A673 (cell line): ENCODE results near the gene ZNF778. TPM values are rescaled to one million over a fixed set of nuclear protein-coding genes. Genes with fewer than 3 reads are reported as not detected.

Experiments
- BruUV-seq: library from RNA; stranded (reverse); fragments of 400-500 nt; replicated peaks from 2 replicates; lab custom pipeline; 2021; lab: Mats Ljungman, UMichigan
- CTCF ChIA-PET: fragments of 300-600 bp; sonication (Branson Sonifier 250); formaldehyde crosslinking; loops from one replicate; lab custom pipeline; 2022; ENCODE audit warnings: antibody characterized with exemption; lab: Charles Lee
- POLR2A ChIA-PET: fragments of 300-600 bp; sonication (Branson Sonifier 250); formaldehyde crosslinking; loops from one replicate; lab custom pipeline; 2022; ENCODE audit warnings: antibody characterized with exemption; ENCODE audit not compliant: low non-redundant PET; lab: Charles Lee
- DNase-seq: peaks from one replicate; pipeline ENCODE4 v3.0.0-alpha.2; 2015; ENCODE audit warnings: low spot score
- H3K27ac ChIP-seq: fragments of 200-600 bp; sonication (generic); 2 replicates; pipeline ENCODE4 v1.5.1; 2016; ENCODE audit warnings: mixed run types, low read depth, mild to moderate bottlenecking, mixed read lengths, antibody characterized with exemption, low read length; ENCODE audit not compliant: poor library complexity, severe bottlenecking
- H3K27me3 ChIP-seq: fragments of 200-600 bp; sonication (generic); replicated peaks from 2 replicates; pipeline ENCODE4 v1.6.1; 2017; ENCODE audit warnings: mixed run types, low read depth, mild to moderate bottlenecking, mixed read lengths, antibody characterized with exemption, low read length; ENCODE audit not compliant: insufficient read depth, poor library complexity
- H3K36me3 ChIP-seq: fragments of 200-600 bp; sonication (generic); 2 replicates; pipeline ENCODE4 v1.6.1; 2016; ENCODE audit warnings: mixed run types, mild to moderate bottlenecking, mixed read lengths, antibody characterized with exemption, low read length; ENCODE audit not compliant: insufficient read depth, poor library complexity, severe bottlenecking
- H3K4me1 ChIP-seq: fragments of 200-600 bp; sonication (generic); 2 replicates; pipeline ENCODE4 v1.6.1; 2017; ENCODE audit warnings: mixed run types, mild to moderate bottlenecking, mixed read lengths, antibody characterized with exemption, low read length; ENCODE audit not compliant: insufficient read depth, poor library complexity, severe bottlenecking
- H3K4me3 ChIP-seq: fragments of 200-600 bp; sonication (generic); 2 replicates; pipeline ENCODE4 v1.5.1; 2016; ENCODE audit warnings: low read depth, mixed run types, mild to moderate bottlenecking, mixed read lengths, low read length; ENCODE audit not compliant: poor library complexity, severe bottlenecking
- H3K9me3 ChIP-seq: fragments of 200-600 bp; sonication (generic); 2 replicates; pipeline ENCODE4 v1.6.1; 2016; ENCODE audit warnings: mixed run types, low read depth, mild to moderate bottlenecking, mixed read lengths, antibody characterized with exemption, low read length; ENCODE audit not compliant: poor library complexity, severe bottlenecking
- EZH2 ChIP-seq: fragments of 200-600 bp; sonication (generic); IDR thresholded peaks from 2 replicates; pipeline ENCODE4 v1.6.1; 2017; ENCODE audit warnings: borderline replicate concordance, low read depth, mild to moderate bottlenecking, mixed read lengths, antibody characterized with exemption, low read length; ENCODE audit not compliant: poor library complexity, severe bottlenecking
- intact Hi-C: fragments of 100-400 bp; cut with micrococcal nuclease; formaldehyde crosslinking; loops from one replicate; pipeline ENCODE4 v1.10.0; 2022; ENCODE audit not compliant: unreplicated experiment
- total RNA-seq: library from RNA; stranded (reverse); gene quantifications from 2 replicates; pipeline ENCODE4 v1.2.3, GENCODE V29; 2021
- TF ChIP-seq, protein P1 (sequence below): fragments of 300-800, 200-600 bp; sonication (generic); conservative IDR thresholded peaks from 2 replicates; pipeline ENCODE4 v1.5.1; 2017; ENCODE audit warnings: low read depth, mild to moderate bottlenecking, antibody characterized with exemption, low read length, moderate library complexity, mixed read lengths

Gene ZNF778
- total RNA-seq, 1 experiment from 2014 or later, result 14.0 TPM

DNA sequence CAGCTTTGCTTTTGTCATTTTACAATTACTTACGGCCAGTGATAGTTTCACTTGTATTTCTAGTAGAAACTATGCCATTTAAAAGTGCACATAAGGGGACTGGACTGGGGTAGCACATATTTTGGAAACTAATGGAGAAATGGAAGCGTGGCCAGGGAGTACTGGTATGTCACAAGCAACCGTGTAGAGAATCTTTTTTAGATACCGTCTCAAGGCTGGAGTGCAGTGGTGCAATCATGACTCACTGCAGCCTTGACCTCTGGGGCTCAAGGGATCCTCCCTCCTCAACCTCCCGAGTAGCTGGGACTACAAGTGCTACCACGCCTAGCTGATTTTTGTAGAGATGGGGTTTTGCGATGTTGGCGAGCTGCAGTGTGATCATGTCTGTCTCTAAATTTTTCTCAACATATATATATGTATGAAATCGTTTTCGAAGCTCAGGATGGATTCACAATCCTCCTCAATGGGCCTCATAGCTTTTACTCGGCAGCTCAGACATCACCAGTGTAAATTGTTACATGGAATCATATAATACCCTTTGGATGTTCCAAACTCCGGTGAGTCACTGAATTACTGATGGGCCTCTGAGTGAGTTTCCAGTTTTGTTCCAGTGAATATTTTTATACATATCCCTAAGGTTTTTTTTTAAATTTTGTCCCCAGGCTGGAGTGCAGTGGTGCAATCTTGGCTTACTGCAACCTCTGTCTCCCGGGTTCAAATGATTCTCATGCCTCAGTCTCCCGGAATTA is 51.7 kb downstream of the ZNF778 start:
- BruUV-seq, result no TSS peak
- H3K4me1 ChIP-seq, result no peaks in the 10 kb centered on the region
- no peaks in the 10 kb centered on the region for H3K27me3 ChIP-seq
- no peak for DNase-seq
- TF ChIP-seq EZH2, result no peak
- TF ChIP-seq, protein P1, sequence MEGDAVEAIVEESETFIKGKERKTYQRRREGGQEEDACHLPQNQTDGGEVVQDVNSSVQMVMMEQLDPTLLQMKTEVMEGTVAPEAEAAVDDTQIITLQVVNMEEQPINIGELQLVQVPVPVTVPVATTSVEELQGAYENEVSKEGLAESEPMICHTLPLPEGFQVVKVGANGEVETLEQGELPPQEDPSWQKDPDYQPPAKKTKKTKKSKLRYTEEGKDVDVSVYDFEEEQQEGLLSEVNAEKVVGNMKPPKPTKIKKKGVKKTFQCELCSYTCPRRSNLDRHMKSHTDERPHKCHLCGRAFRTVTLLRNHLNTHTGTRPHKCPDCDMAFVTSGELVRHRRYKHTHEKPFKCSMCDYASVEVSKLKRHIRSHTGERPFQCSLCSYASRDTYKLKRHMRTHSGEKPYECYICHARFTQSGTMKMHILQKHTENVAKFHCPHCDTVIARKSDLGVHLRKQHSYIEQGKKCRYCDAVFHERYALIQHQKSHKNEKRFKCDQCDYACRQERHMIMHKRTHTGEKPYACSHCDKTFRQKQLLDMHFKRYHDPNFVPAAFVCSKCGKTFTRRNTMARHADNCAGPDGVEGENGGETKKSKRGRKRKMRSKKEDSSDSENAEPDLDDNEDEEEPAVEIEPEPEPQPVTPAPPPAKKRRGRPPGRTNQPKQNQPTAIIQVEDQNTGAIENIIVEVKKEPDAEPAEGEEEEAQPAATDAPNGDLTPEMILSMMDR, result no peak
- ChIA-PET CTCF (no interaction called here), POLR2A (no interaction called here)
- peaks cover 55% of the 10 kb centered on the region for H3K36me3 ChIP-seq
- H3K9me3 ChIP-seq, result no peaks in the 10 kb centered on the region
- no peak overlapping the region for H3K27ac ChIP-seq
- intact Hi-C loops, result no loop called here
- H3K4me3 ChIP-seq, result no peak overlapping the region

DNA sequence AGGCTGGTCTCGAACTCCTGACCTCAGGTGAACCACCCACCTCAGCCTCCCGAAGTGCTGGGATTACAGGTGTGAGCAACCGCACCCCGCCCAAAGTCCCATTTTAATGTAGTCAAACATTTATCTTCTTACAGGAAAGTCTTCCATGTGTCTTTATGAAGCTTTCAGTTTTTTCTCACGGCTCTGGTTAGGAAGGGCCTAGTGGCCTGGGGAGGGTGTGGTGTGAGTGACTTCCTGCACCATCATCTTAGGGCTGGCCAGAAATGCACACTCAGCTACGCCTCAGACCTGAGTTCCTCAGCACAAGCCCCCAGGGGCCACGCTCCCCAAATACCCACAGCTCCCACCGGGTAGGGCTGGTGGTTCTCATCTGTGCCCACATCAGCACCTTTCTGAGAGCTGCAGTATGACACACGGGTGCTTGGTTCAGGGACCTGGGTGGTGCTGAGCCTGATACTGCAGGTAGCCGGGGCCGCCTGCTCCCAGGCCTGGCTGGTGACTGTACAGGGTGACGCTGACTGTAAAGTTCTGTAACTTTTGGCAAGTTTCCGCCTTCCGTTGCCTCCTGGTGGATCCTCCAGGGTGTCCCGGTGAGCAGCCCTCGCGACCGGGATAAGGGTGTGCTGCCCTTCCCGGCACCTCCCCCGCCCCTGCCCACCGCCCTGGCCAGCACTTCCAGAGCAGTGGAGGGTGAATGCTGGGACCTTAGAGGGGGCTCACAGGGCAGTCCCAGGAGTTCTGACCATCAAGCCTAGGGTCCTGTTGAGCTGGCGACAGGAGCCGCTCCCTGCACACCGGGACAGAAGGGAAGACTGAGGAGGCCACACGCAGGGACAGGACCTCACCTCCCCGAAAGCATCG is 52.5 kb downstream of the ZNF778 start:
- TF ChIP-seq, protein P1, result no peak
- no peak for TF ChIP-seq EZH2
- no peaks in the 10 kb centered on the region for H3K27me3 ChIP-seq
- no peaks in the 10 kb centered on the region for H3K9me3 ChIP-seq
- H3K4me1 ChIP-seq, result no peaks in the 10 kb centered on the region
- no peak overlapping the region for H3K4me3 ChIP-seq
- ChIA-PET CTCF (no interaction called here), POLR2A (no interaction called here)
- intact Hi-C loops, result no loop called here
- no peak overlapping the region for H3K27ac ChIP-seq
- no peak for DNase-seq
- peaks cover 56% of the 10 kb centered on the region for H3K36me3 ChIP-seq
- BruUV-seq, result no TSS peak

DNA sequence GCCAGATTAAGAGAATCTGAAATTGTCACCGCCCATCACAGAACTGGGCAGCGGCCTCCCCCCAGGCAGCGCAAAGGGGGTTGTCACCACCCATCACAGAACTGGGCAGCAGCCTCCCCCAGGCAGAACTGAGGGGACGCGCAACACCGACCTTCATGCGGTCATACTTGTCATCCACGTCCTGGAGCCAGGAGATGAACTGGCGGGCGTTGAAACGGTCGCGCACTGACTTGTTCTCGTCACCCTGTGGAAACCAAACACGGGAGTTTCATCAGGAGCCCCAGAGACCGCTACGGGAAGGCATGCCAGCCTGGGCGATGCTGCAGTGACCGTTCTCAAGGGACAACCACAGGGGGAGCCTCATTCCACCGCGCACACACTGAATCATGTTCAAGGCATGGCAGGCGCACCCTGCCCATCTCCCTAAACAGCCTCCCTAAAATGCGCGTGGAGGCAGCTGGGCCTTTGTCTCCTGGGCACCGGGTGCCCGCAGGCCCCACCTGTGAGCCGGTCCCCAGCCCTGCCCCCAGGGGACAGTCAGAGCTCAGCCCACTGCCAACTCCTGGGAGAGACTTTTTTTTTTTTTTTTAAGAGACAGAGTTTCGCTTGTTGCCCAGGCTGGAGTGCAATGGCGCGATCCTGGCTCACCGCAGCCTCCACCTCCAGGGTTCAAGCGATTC is 53.3 kb downstream of the ZNF778 start:
- CTCF ChIA-PET, result no interaction called here
- no TSS peak for BruUV-seq
- TF ChIP-seq, protein P1, result no peak
- no peak for TF ChIP-seq EZH2
- Histone ChIP-seq H3K9me3 (no peaks in the 10 kb centered on the region), H3K27ac (no peak overlapping the region), H3K4me3 (no peak overlapping the region), H3K36me3 (peaks cover 61% of the 10 kb centered on the region), H3K27me3 (no peaks in the 10 kb centered on the region), H3K4me1 (no peaks in the 10 kb centered on the region)
- no peak for DNase-seq
- intact Hi-C loops, result no loop called here
- POLR2A ChIA-PET, result no interaction called here
